Neural progenitor cell (in vitro differentiated cells): ENCODE data around the gene DNAJB8. TPM values are rescaled to one million over a fixed set of nuclear protein-coding genes. Genes with fewer than 3 reads are reported as not detected.

Experiments used
- DNase-seq: peaks from one replicate; pipeline ENCODE4 v3.0.0-alpha.2; 2016; ENCODE audit warnings: low spot score
- H2AFZ ChIP-seq: fragments of 200-600 bp; sonication (generic); replicated peaks from 2 replicates; pipeline ENCODE4 v1.6.1; 2016; ENCODE audit warnings: antibody characterized with exemption
- H3F3A ChIP-seq: fragments of 200-600 bp; sonication (generic); 2 replicates; pipeline ENCODE4 v1.6.1; 2016; ENCODE audit warnings: antibody characterized with exemption, low read depth
- H3K27ac ChIP-seq: fragments of 200-600 bp; sonication (generic); 2 replicates; pipeline ENCODE4 v1.5.1; 2016; ENCODE audit warnings: mild to moderate bottlenecking
- H3K27me3 ChIP-seq: fragments of 200-600 bp; sonication (generic); 2 replicates; pipeline ENCODE4 v1.6.1; 2016; ENCODE audit warnings: mild to moderate bottlenecking, moderate library complexity
- H3K36me3 ChIP-seq: fragments of 200-600 bp; sonication (generic); 2 replicates; pipeline ENCODE4 v1.5.1; 2016
- H3K4me1 ChIP-seq: fragments of 200-600 bp; sonication (generic); 2 replicates; pipeline ENCODE4 v1.6.1; 2016; ENCODE audit warnings: mixed run types
- H3K4me2 ChIP-seq: fragments of 200-600 bp; sonication (generic); 2 replicates; pipeline ENCODE4 v1.6.1; 2016
- H3K4me3 ChIP-seq: fragments of 200-600 bp; sonication (generic); 2 replicates; pipeline ENCODE4 v1.5.1; 2016
- H3K79me2 ChIP-seq: fragments of 200-600 bp; sonication (generic); 2 replicates; pipeline ENCODE4 v1.6.1; 2016; ENCODE audit warnings: low read depth
- H3K9ac ChIP-seq: fragments of 200-600 bp; sonication (generic); 2 replicates; pipeline ENCODE4 v1.6.1; 2016
- H3K9me3 ChIP-seq: fragments of 200-600 bp; sonication (generic); 2 replicates; pipeline ENCODE4 v1.5.1; 2016; ENCODE audit warnings: low read depth
- H4K20me1 ChIP-seq: fragments of 200-600 bp; sonication (generic); 2 replicates; pipeline ENCODE4 v1.6.1; 2016; ENCODE audit warnings: low read depth
- H3K27ac Mint-ChIP-seq: 3 replicates; pipeline ENCODE4 v1.8.0; 2021; ENCODE audit warnings: mixed read lengths
- H3K27me3 Mint-ChIP-seq: 2 replicates; pipeline ENCODE4 v1.8.0; 2022; ENCODE audit warnings: low read depth, mild to moderate bottlenecking, inconsistent platforms, moderate library complexity, mixed read lengths; ENCODE audit not compliant: insufficient read depth
- H3K36me3 Mint-ChIP-seq: 3 replicates; pipeline ENCODE4 v1.8.0; 2021; ENCODE audit warnings: mixed read lengths
- H3K4me1 Mint-ChIP-seq: 3 replicates; pipeline ENCODE4 v1.8.0; 2021; ENCODE audit warnings: mixed read lengths
- H3K4me3 Mint-ChIP-seq: 3 replicates; pipeline ENCODE4 v1.8.0; 2021; ENCODE audit warnings: mild to moderate bottlenecking, moderate library complexity, mixed read lengths
- H3K9me3 Mint-ChIP-seq: 3 replicates; pipeline ENCODE4 v1.8.0; 2020; ENCODE audit warnings: mixed read lengths
- CTCF ChIP-seq: fragments of 200-600 bp; sonication (generic); IDR thresholded peaks from 2 replicates; pipeline ENCODE4 v1.5.1; 2017; ENCODE audit warnings: antibody characterized with exemption, mild to moderate bottlenecking
- EZH2 ChIP-seq: fragments of 200-600 bp; sonication (generic); IDR thresholded peaks from 2 replicates; pipeline ENCODE4 v1.6.1; 2017; ENCODE audit warnings: antibody characterized with exemption, mild to moderate bottlenecking, moderate library complexity
- EZH2phosphoT487 ChIP-seq: fragments of 200-600 bp; sonication (generic); IDR thresholded peaks from 2 replicates; pipeline ENCODE4 v1.6.1; 2017; ENCODE audit warnings: antibody characterized with exemption
- total RNA-seq: library from RNA; depleted of rRNA; stranded (reverse); fragments of >200 nt; gene quantifications from 2 replicates; pipeline ENCODE4 v1.2.3, GENCODE V29; 2015; ENCODE audit warnings: low replicate concordance

DNAJB8 gene
- total RNA-seq, 1 donor from 2014 or later = not detected

- Mint-ChIP-seq H3K27me3 (peaks cover 39% of the 10 kb centered on the region), H3K27ac (no peak overlapping the region), H3K36me3 (no peaks in the 10 kb centered on the region), H3K4me1 (peaks cover 41% of the 10 kb centered on the region), H3K9me3 (no peaks in the 10 kb centered on the region), H3K4me3 (no peak overlapping the region)
- Histone ChIP-seq H3K4me2 (no peak overlapping the region), H3K9me3 (no peaks in the 10 kb centered on the region), H3K79me2 (no peaks in the 10 kb centered on the region), H3F3A (peaks cover 22% of the 10 kb centered on the region), H4K20me1 (peaks cover 14% of the 10 kb centered on the region), H3K4me3 (no peak overlapping the region), H2AFZ (no peak overlapping the region), H3K27ac (no peak overlapping the region), H3K27me3 (peaks cover 95% of the 10 kb centered on the region), H3K9ac (no peak overlapping the region), H3K36me3 (no peaks in the 10 kb centered on the region), H3K4me1 (peaks cover 21% of the 10 kb centered on the region)
- TF ChIP-seq EZH2 = no peak
- DNase-seq = no peak
Observed at GRCh38 chr3:128430731-128431130, 36.0 kb downstream of the DNAJB8 start.

GRCh38 chr3:128430301-128430700 lies 36.4 kb downstream of the DNAJB8 start:
- no peak overlapping the region for H3K4me3 ChIP-seq
- peaks cover 22% of the 10 kb centered on the region for H3F3A ChIP-seq
- H3K79me2 ChIP-seq = no peaks in the 10 kb centered on the region
- H3K36me3 ChIP-seq = no peaks in the 10 kb centered on the region
- H3K27ac ChIP-seq = no peak overlapping the region
- peaks cover 14% of the 10 kb centered on the region for H4K20me1 ChIP-seq
- peaks cover 96% of the 10 kb centered on the region for H3K27me3 ChIP-seq
- no peaks in the 10 kb centered on the region for H3K9me3 ChIP-seq
- no peak overlapping the region for H3K9ac ChIP-seq
- peaks cover 41% of the 10 kb centered on the region for H3K4me1 Mint-ChIP-seq
- no peak overlapping the region for H3K4me2 ChIP-seq
- peaks cover 39% of the 10 kb centered on the region for H3K27me3 Mint-ChIP-seq
- no peak for DNase-seq
- H3K9me3 Mint-ChIP-seq = no peaks in the 10 kb centered on the region
- peaks cover 20% of the 10 kb centered on the region for H3K4me1 ChIP-seq
- no peak overlapping the region for H3K27ac Mint-ChIP-seq
- no peak overlapping the region for H2AFZ ChIP-seq
- H3K4me3 Mint-ChIP-seq = no peak overlapping the region
- TF ChIP-seq EZH2 (no peak), CTCF (no peak), EZH2phosphoT487 (no peak)
- no peaks in the 10 kb centered on the region for H3K36me3 Mint-ChIP-seq

- H3K4me3 ChIP-seq = no peak overlapping the region
- no peak overlapping the region for H3K27ac ChIP-seq
- no peak overlapping the region for H3K4me2 ChIP-seq
- DNase-seq = no peak
- peaks cover 14% of the 10 kb centered on the region for H4K20me1 ChIP-seq
- H3K9ac ChIP-seq = no peak overlapping the region
- H3K36me3 ChIP-seq = no peaks in the 10 kb centered on the region
- Mint-ChIP-seq H3K4me3 (no peak overlapping the region), H3K27ac (no peak overlapping the region), H3K4me1 (peaks cover 41% of the 10 kb centered on the region), H3K36me3 (no peaks in the 10 kb centered on the region), H3K27me3 (peaks cover 37% of the 10 kb centered on the region), H3K9me3 (no peaks in the 10 kb centered on the region)
- H3F3A ChIP-seq = peaks cover 22% of the 10 kb centered on the region
- H3K9me3 ChIP-seq = no peaks in the 10 kb centered on the region
- H2AFZ ChIP-seq = no peak overlapping the region
- H3K79me2 ChIP-seq = no peaks in the 10 kb centered on the region
- peaks cover 15% of the 10 kb centered on the region for H3K4me1 ChIP-seq
- H3K27me3 ChIP-seq = peaks cover 100% of the 10 kb centered on the region
- TF ChIP-seq EZH2 (no peak), EZH2phosphoT487 (no peak), CTCF (no peak)
Observed at GRCh38 chr3:128429751-128430150, 36.9 kb downstream of the DNAJB8 start.

- H3K9me3 ChIP-seq = no peaks in the 10 kb centered on the region
- H3K4me2 ChIP-seq = no peak overlapping the region
- peaks cover 15% of the 10 kb centered on the region for H3K4me1 ChIP-seq
- TF ChIP-seq EZH2 = no peak
- H4K20me1 ChIP-seq = peaks cover 14% of the 10 kb centered on the region
- H3K27ac Mint-ChIP-seq = no peak overlapping the region
- H3K9me3 Mint-ChIP-seq = no peaks in the 10 kb centered on the region
- no peaks in the 10 kb centered on the region for H3K79me2 ChIP-seq
- no peak overlapping the region for H2AFZ ChIP-seq
- no peak overlapping the region for H3K4me3 Mint-ChIP-seq
- peaks cover 37% of the 10 kb centered on the region for H3K27me3 Mint-ChIP-seq
- no peak overlapping the region for H3K9ac ChIP-seq
- H3K27me3 ChIP-seq = peaks cover 100% of the 10 kb centered on the region
- H3K4me1 Mint-ChIP-seq = peaks cover 41% of the 10 kb centered on the region
- no peaks in the 10 kb centered on the region for H3K36me3 Mint-ChIP-seq
- peaks cover 22% of the 10 kb centered on the region for H3F3A ChIP-seq
- no peak for DNase-seq
- no peak overlapping the region for H3K27ac ChIP-seq
- no peaks in the 10 kb centered on the region for H3K36me3 ChIP-seq
- no peak overlapping the region for H3K4me3 ChIP-seq
Observed at GRCh38 chr3:128429275-128429674, 37.4 kb downstream of the DNAJB8 start.
